Thymus (tissue), 11 donors: Measurements from ENCODE around the gene MRTO4. TPM values are rescaled to one million over a fixed set of nuclear protein-coding genes. Genes with fewer than 3 reads are reported as not detected.
A peak's percentile ranks its signal among the peaks of the same experiment; 100 is the strongest.
"Not testable (repeated sequence)": the region's sequence is repeated elsewhere in the genome, so short reads cannot be mapped to it uniquely, and the experiment has no call there.

Experiments
- DNase-seq, 9 donors: peaks; one replicate each; pipeline ENCODE4 v3.0.0-alpha.2; 2013; ENCODE audit warnings: low spot score in 9 of 9, low read depth in 6 of 9, missing footprints in 1 of 9
- H3K27ac ChIP-seq, 2 donors: one replicate each; pipeline ENCODE4 v1.5.1; 2013; ENCODE audit warnings: control low read depth in 1 of 2, low read depth in 1 of 2, low read length in 1 of 2, mild to moderate bottlenecking in 1 of 2, moderate library complexity in 1 of 2
- H3K27me3 ChIP-seq, 2 donors: one replicate each; pipeline ENCODE4 v1.5.1; 2013; ENCODE audit warnings: low read length in 1 of 2; ENCODE audit not compliant: control insufficient read depth in 2 of 2, insufficient read depth in 1 of 2
- H3K36me3 ChIP-seq, 2 donors: one replicate each; pipeline ENCODE4 v1.5.1; 2013; ENCODE audit warnings: low read length in 1 of 2, mild to moderate bottlenecking in 1 of 2, moderate library complexity in 1 of 2; ENCODE audit not compliant: control insufficient read depth in 2 of 2, insufficient read depth in 2 of 2
- H3K4me1 ChIP-seq, 2 donors: one replicate each; pipeline ENCODE4 v1.5.1; 2013; ENCODE audit warnings: low read length in 2 of 2; ENCODE audit not compliant: control insufficient read depth in 2 of 2, insufficient read depth in 2 of 2
- H3K4me3 ChIP-seq, 2 donors: one replicate each; pipeline ENCODE4 v1.5.1; 2013; ENCODE audit warnings: low read length in 2 of 2, control low read depth in 1 of 2, mild to moderate bottlenecking in 1 of 2
- H3K9me3 ChIP-seq, 2 donors: one replicate each; pipeline ENCODE4 v1.5.1; 2013; ENCODE audit warnings: low read length in 1 of 2, mild to moderate bottlenecking in 1 of 2; ENCODE audit not compliant: control insufficient read depth in 2 of 2, insufficient read depth in 1 of 2
- WGBS: extraction: QIAGEN DNeasy Blood & Tissue Kit; methylation state at CpG from one replicate; pipeline ENCODE4 v1.1.7; 2013; 5-methylcytosine and 5-hydroxymethylcytosine counted together
- polyA plus RNA-seq: library from polyadenylated mRNA; stranded (reverse); fragments of 200-250 nt; gene quantifications from one replicate; pipeline ENCODE4 v1.2.3, GENCODE V29; 2013
- total RNA-seq: library from RNA; stranded (reverse); fragments of 120-200 nt; gene quantifications from one replicate; pipeline ENCODE4 v1.2.4, GENCODE V29; 2013
- donor health status: healthy.

Gene MRTO4
- total and polyA plus RNA-seq, 2 donors: 28.4 to 35.5 TPM

- Histone ChIP-seq H3K4me1 (peaks cover 12 to 14% of the 10 kb centered on the region in 2 donors), H3K9me3 (no peaks in the 10 kb centered on the region), H3K4me3 (peak overlapping the region; percentile 96 to 99), H3K27me3 (no peaks in the 10 kb centered on the region), H3K27ac (peak overlapping the region; percentile 89 to 98), H3K36me3 (peaks cover 0 to 7% of the 10 kb centered on the region in 2 donors)
- WGBS: 45% methylated on average over 8 of the region's 8 CpGs
- DNase-seq: peak in 1 of 9 donors; percentile 3
Measured at GRCh38 chr1:19208710-19209438, 42.7 kb upstream of the MRTO4 start.

GRCh38 chr1:19209439-19209989 is 42.1 kb upstream of the MRTO4 start:
- peaks cover 0 to 7% of the 10 kb centered on the region in 2 donors for H3K36me3 ChIP-seq
- under 1% methylated on average over 28 of the region's 28 CpGs for WGBS
- peak in 7 of 9 donors; percentile 11 to 36 (median 30) for DNase-seq
- no peaks in the 10 kb centered on the region for H3K9me3 ChIP-seq
- peaks cover 12 to 14% of the 10 kb centered on the region in 2 donors for H3K4me1 ChIP-seq
- peak overlapping the region; percentile 96 to 99 for H3K4me3 ChIP-seq
- H3K27ac ChIP-seq: peak overlapping the region; percentile 89 to 98
- H3K27me3 ChIP-seq: no peaks in the 10 kb centered on the region

GRCh38 chr1:19209990-19210771 is 41.4 kb upstream of the MRTO4 start, which contains the start of gene UBR4:
Gene UBR4 (minus strand): TSS chr1:19210266. CDS start chr1:19210248, 18 bp downstream.
- Histone ChIP-seq H3K27me3 (no peaks in the 10 kb centered on the region), H3K4me1 (peaks cover 12 to 14% of the 10 kb centered on the region in 2 donors)
- peak; percentile 83 to 98 (median 95) for DNase-seq

GRCh38 chr1:19210772-19211549 is 40.6 kb upstream of the MRTO4 start:
- Histone ChIP-seq H3K4me1 (peaks cover 12 to 14% of the 10 kb centered on the region in 2 donors), H3K9me3 (no peaks in the 10 kb centered on the region), H3K4me3 (peak overlapping the region; percentile 96 to 99), H3K36me3 (peaks cover 3 to 7% of the 10 kb centered on the region in 2 donors), H3K27me3 (no peaks in the 10 kb centered on the region), H3K27ac (peak overlapping the region; percentile 89 to 98)
- WGBS: 23% methylated on average over 12 of the region's 12 CpGs
- DNase-seq: peak in 3 of 9 donors; percentile 2 to 4 (median 2)

More at GRCh38 chr1:19209990-19210771, 41.4 kb upstream of the MRTO4 start, which contains the start of gene UBR4:
- H3K9me3 ChIP-seq: no peaks in the 10 kb centered on the region
- peak within 1 kb of the TSS; percentile 96 to 99 for H3K4me3 ChIP-seq
- WGBS: under 1% methylated on average over 80 of the region's 80 CpGs
- peaks cover 3 to 7% of the 10 kb centered on the region in 2 donors for H3K36me3 ChIP-seq
- H3K27ac ChIP-seq: peak within 1 kb of the TSS; percentile 89 to 98

- H3K27ac ChIP-seq: no peak overlapping the region
- H3K9me3 ChIP-seq: no peaks in the 10 kb centered on the region
- no peaks in the 10 kb centered on the region for H3K27me3 ChIP-seq
- DNase-seq: no peak
- H3K36me3 ChIP-seq: peaks cover 7 to 10% of the 10 kb centered on the region in 2 donors
- H3K4me1 ChIP-seq: peaks cover 12 to 14% of the 10 kb centered on the region in 2 donors
- no peak overlapping the region for H3K4me3 ChIP-seq
Measured at GRCh38 chr1:19212167-19212566, 39.4 kb upstream of the MRTO4 start.

GRCh38 chr1:19213580-19213979 is 38.0 kb upstream of the MRTO4 start:
- WGBS: 97% methylated on average over 1 of the region's 1 CpG
- peaks cover 9 to 12% of the 10 kb centered on the region in 2 donors for H3K36me3 ChIP-seq
- no peaks in the 10 kb centered on the region for H3K9me3 ChIP-seq
- no peaks in the 10 kb centered on the region for H3K27me3 ChIP-seq
- DNase-seq: no peak
- H3K4me3 ChIP-seq: no peak overlapping the region
- H3K27ac ChIP-seq: no peak overlapping the region
- H3K4me1 ChIP-seq: peaks cover 8 to 11% of the 10 kb centered on the region in 2 donors

- 99% methylated on average over 4 of the region's 4 CpGs for WGBS
- peaks cover 35 to 41% of the 10 kb centered on the region in 2 donors for H3K36me3 ChIP-seq
- not testable (repeated sequence) for H3K4me3 ChIP-seq, DNase-seq, H3K4me1 ChIP-seq, H3K9me3 ChIP-seq, H3K27ac ChIP-seq, H3K27me3 ChIP-seq
Measured at GRCh38 chr1:19216585-19216984, 35.0 kb upstream of the MRTO4 start.

- Histone ChIP-seq H3K36me3 (peaks cover 57 to 62% of the 10 kb centered on the region in 2 donors), H3K27ac (no peak overlapping the region), H3K27me3 (no peaks in the 10 kb centered on the region), H3K4me3 (no peak overlapping the region), H3K4me1 (no peaks in the 10 kb centered on the region), H3K9me3 (no peaks in the 10 kb centered on the region)
- DNase-seq: no peak
- WGBS: 93% methylated on average over 7 of the region's 7 CpGs
Measured at GRCh38 chr1:19219451-19219850, 32.2 kb upstream of the MRTO4 start.
